NCI-H1694 (cell line): ENCODE data around the gene SLC2A9.

Experiments used
- DNase-seq: peaks from one replicate; lab custom pipeline; 2025; lab: John Stamatoyannopoulos, UW

The SLC2A9 gene

GRCh38 chr4:9962611-9963314 is 58.5 kb downstream of the SLC2A9 start:
- DNase-seq, result no peak

GRCh38 chr4:9954468-9954867 is 66.8 kb downstream of the SLC2A9 start:
- no peak for DNase-seq

GRCh38 chr4:9953089-9953488 is 68.2 kb downstream of the SLC2A9 start:
- no peak for DNase-seq

- DNase-seq, result no peak
Observed at GRCh38 chr4:9952415-9952950, 68.8 kb downstream of the SLC2A9 start.

GRCh38 chr4:9949573-9949972 is 71.7 kb downstream of the SLC2A9 start:
- no peak for DNase-seq

GRCh38 chr4:9947168-9948062 is 73.9 kb downstream of the SLC2A9 start:
- no peak for DNase-seq

GRCh38 chr4:9946170-9946569 is 75.1 kb downstream of the SLC2A9 start:
- no peak for DNase-seq

- DNase-seq, result no peak
Observed at GRCh38 chr4:9944431-9945425, 76.6 kb downstream of the SLC2A9 start.

GRCh38 chr4:9943761-9944160 is 77.5 kb downstream of the SLC2A9 start:
- no peak for DNase-seq

GRCh38 chr4:9942921-9943600 is 78.2 kb downstream of the SLC2A9 start:
- no peak for DNase-seq

GRCh38 chr4:9942139-9942538 is 79.2 kb downstream of the SLC2A9 start:
- DNase-seq, result no peak

GRCh38 chr4:9940041-9940440 is 81.3 kb downstream of the SLC2A9 start:
- no peak for DNase-seq

- DNase-seq, result no peak
Observed at GRCh38 chr4:9938933-9939332, 82.4 kb downstream of the SLC2A9 start.

GRCh38 chr4:9937078-9937477 is 84.2 kb downstream of the SLC2A9 start:
- DNase-seq, result no peak

- DNase-seq, result no peak
Observed at GRCh38 chr4:9936129-9936644, 85.1 kb downstream of the SLC2A9 start.

GRCh38 chr4:9933956-9934355 is 87.3 kb downstream of the SLC2A9 start:
- DNase-seq, result no peak

GRCh38 chr4:9933184-9933583 is 88.1 kb downstream of the SLC2A9 start:
- no peak for DNase-seq

GRCh38 chr4:9932771-9933170 is 88.5 kb downstream of the SLC2A9 start:
- DNase-seq, result no peak

GRCh38 chr4:9931146-9931545 is 90.2 kb downstream of the SLC2A9 start:
- no peak for DNase-seq

- no peak for DNase-seq
Observed at GRCh38 chr4:9929111-9929510, 92.2 kb downstream of the SLC2A9 start.
